Esophagus squamous epithelium (tissue), 5 donors: ENCODE data around the gene RSAD1. TPM values are rescaled to one million over a fixed set of nuclear protein-coding genes. Genes with fewer than 3 reads are reported as not detected.

Experiments
- DNase-seq: peaks from one replicate; lab custom pipeline; 2025; lab: John Stamatoyannopoulos, UW
- H3K27ac ChIP-seq, 4 donors: fragments of 200-600 bp; sonication (generic); one replicate each; pipeline ENCODE4 v1.5.1; 2016 to 2019; ENCODE audit warnings: mild to moderate bottlenecking in 1 of 4
- H3K27me3 ChIP-seq, 4 donors: fragments of 200-600 bp; sonication (generic); 1 replicate in 3 of 4; 2 replicates in 1 of 4; pipeline versions ENCODE4 v1.5.1 to v1.6.0; 2017 to 2021; ENCODE audit warnings: antibody characterized with exemption in 1 of 4
- H3K36me3 ChIP-seq, 3 donors: fragments of 200-600 bp; sonication (generic); one replicate each; pipeline ENCODE4 v1.5.1; 2016 to 2019
- H3K4me1 ChIP-seq, 3 donors: fragments of 200-600 bp; sonication (generic); one replicate each; pipeline ENCODE4 v1.5.1; 2017 to 2019
- H3K4me3 ChIP-seq, 4 donors: fragments of 200-600 bp; sonication (generic); 1 replicate in 3 of 4; 2 replicates in 1 of 4; pipeline ENCODE4 v1.5.1; 2016 to 2019; ENCODE audit warnings: mild to moderate bottlenecking in 2 of 4, moderate library complexity in 1 of 4
- H3K9me3 ChIP-seq, 3 donors: fragments of 200-600 bp; sonication (generic); one replicate each; pipeline ENCODE4 v1.5.1; 2016 to 2019
- CTCF ChIP-seq, 6 experiments: fragments of 450-650 bp in 4 of 6; fragments of 200-600 bp in 2 of 6; sonication (generic) in 2 of 6; IDR thresholded peaks; one replicate each; pipeline ENCODE4 v1.5.1; 2016 to 2019; ENCODE audit warnings: antibody characterized with exemption in 6 of 6, mild to moderate bottlenecking in 4 of 6, moderate library complexity in 4 of 6
- POLR2A ChIP-seq, 4 donors: fragments of 450-650 bp; IDR thresholded peaks; one replicate each; pipeline ENCODE4 v1.6.1; 2017; ENCODE audit warnings: antibody characterized with exemption in 4 of 4, mild to moderate bottlenecking in 4 of 4, moderate library complexity in 3 of 4
- WGBS, 2 donors: methylation state at CpG; one replicate each; pipeline ENCODE4 v1.1.5; 2018; 5-methylcytosine and 5-hydroxymethylcytosine counted together
- intact Hi-C: fragments of 100-400 bp; cut with DNase I; formaldehyde crosslinking; loops from one replicate; pipeline ENCODE4 v1.15.0; 2022
- total RNA-seq, 4 donors: library from RNA; depleted of rRNA; stranded (reverse); fragments of >200 nt; gene quantifications; one replicate each; pipeline ENCODE4 v1.1.0, GENCODE V29; 2016
- donor health status: DM: yes; HTN: yes; CAD: no.

Gene RSAD1
- total RNA-seq, 4 donors from 2014 or later: 9.1 to 19.3 (median 14.2) TPM

- intact Hi-C loops: no loop called here
- H3K36me3 ChIP-seq: no peaks in the 10 kb centered on the region
- no peaks in the 10 kb centered on the region for H3K9me3 ChIP-seq
- DNase-seq: no peak
- WGBS, 2 donors: 36 to 58% methylated on average over 7 of the region's 7 CpGs
- H3K27ac ChIP-seq: peak overlapping the region in 1 of 4 donors; percentile 11
- no peaks in the 10 kb centered on the region for H3K27me3 ChIP-seq
- H3K4me1 ChIP-seq: peaks cover 3 to 38% (median 16%) of the 10 kb centered on the region in 3 donors
- TF ChIP-seq CTCF (IDR thresholded peaks at IDR 0.05) (no peak), POLR2A (IDR thresholded peaks at IDR 0.05) (no peak)
- no peak overlapping the region for H3K4me3 ChIP-seq
Measured at GRCh38 chr17:50451943-50452629, 26.6 kb upstream of the RSAD1 start.

DNA sequence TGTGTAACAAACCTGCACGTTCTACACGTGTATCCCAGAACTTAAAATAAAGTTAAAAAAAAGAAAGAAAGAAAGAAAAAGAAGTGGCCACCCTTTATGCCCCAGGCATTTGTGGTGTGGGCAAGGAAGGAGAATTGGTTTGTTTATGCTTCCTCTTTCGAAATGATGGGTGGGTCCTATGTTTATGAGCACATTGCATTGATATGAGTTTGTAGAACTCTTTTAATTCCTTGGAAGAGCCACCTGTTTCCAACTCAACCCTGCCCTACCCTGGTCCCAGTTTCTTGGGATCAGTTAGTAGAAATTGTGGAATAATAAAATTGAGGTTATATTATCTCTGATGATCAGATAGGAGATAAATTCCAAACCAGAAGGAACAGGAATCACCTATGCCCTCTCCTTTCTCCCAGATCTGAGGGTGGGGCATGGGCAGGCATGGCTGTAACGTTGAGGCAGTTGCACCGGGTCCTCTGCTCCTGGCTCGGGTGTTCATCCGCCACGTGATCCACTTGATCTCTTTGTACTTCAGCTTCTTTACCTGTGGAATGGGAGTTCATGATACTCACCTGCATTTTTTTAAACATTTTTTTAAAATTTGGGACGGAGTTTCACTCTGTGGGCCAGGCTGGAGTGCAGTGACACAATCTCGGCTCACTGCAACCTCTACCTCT, 25.9 kb upstream of the RSAD1 start:
- Histone ChIP-seq H3K4me3 (no peak overlapping the region), H3K27ac (peak overlapping the region in 1 of 4 donors; percentile 11), H3K9me3 (no peaks in the 10 kb centered on the region), H3K27me3 (no peaks in the 10 kb centered on the region), H3K4me1 (peaks cover 3 to 39% (median 16%) of the 10 kb centered on the region in 3 donors), H3K36me3 (no peaks in the 10 kb centered on the region)
- no peak for TF ChIP-seq CTCF (IDR thresholded peaks at IDR 0.05)
- no peak for TF ChIP-seq POLR2A (IDR thresholded peaks at IDR 0.05)
- DNase-seq: no peak
- WGBS, 2 donors: 77 to 80% methylated on average over 10 of the region's 10 CpGs
- intact Hi-C loops: no loop called here

GRCh38 chr17:50453901-50454300, 24.8 kb upstream of the RSAD1 start:
- peaks cover 8 to 51% (median 16%) of the 10 kb centered on the region in 3 donors for H3K4me1 ChIP-seq
- no peak overlapping the region for H3K4me3 ChIP-seq
- intact Hi-C loops: no loop called here
- no peak overlapping the region for H3K27ac ChIP-seq
- no peaks in the 10 kb centered on the region for H3K9me3 ChIP-seq
- TF ChIP-seq POLR2A (IDR thresholded peaks at IDR 0.05) (no peak), CTCF (IDR thresholded peaks at IDR 0.05) (no peak)
- no peak for DNase-seq
- H3K27me3 ChIP-seq: no peaks in the 10 kb centered on the region
- H3K36me3 ChIP-seq: no peaks in the 10 kb centered on the region
- WGBS, 2 donors: 90 to 92% methylated on average over 3 of the region's 3 CpGs

DNA sequence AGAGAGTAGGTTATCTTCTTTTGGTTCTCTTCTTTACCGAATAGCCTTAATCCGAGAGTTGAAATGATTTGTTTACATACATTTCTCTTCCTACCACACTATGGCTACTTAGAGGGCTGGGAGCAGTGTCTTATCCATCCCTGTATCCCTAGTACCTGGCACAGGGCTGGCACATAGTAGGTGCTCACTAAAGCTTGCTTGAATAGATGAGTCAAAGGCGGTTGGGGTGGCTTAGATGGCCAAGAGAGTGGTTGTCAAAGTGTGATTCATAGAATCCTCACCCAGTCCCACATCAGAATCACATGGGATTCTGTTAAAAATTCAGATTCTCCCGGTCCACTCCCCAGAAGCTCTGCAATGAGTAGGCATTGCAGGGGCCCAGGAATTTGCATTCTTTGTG, 21.0 kb upstream of the RSAD1 start:
- H3K4me1 ChIP-seq: peaks cover 2 to 35% (median 8%) of the 10 kb centered on the region in 3 donors
- 93 to 100% methylated on average over 3 to 4 of the region's 4 CpGs for WGBS, 2 donors
- no peak overlapping the region for H3K4me3 ChIP-seq
- intact Hi-C loops: no loop called here
- H3K36me3 ChIP-seq: peaks cover 0 to 6% (median 0%) of the 10 kb centered on the region in 3 donors
- no peak for TF ChIP-seq POLR2A (IDR thresholded peaks at IDR 0.05)
- TF ChIP-seq CTCF (IDR thresholded peaks at IDR 0.05): no peak
- no peak overlapping the region for H3K27ac ChIP-seq
- no peaks in the 10 kb centered on the region for H3K9me3 ChIP-seq
- H3K27me3 ChIP-seq: no peaks in the 10 kb centered on the region
- DNase-seq: no peak

GRCh38 chr17:50458270-50458669, 20.4 kb upstream of the RSAD1 start:
- WGBS, 2 donors: 37 to 47% methylated on average over 3 of the region's 3 CpGs
- H3K27ac ChIP-seq: peak overlapping the region in 2 of 4 donors; percentile 28 to 51
- H3K4me3 ChIP-seq: no peak overlapping the region
- intact Hi-C loops: no loop called here
- no peaks in the 10 kb centered on the region for H3K27me3 ChIP-seq
- H3K36me3 ChIP-seq: peaks cover 0 to 13% (median 0%) of the 10 kb centered on the region in 3 donors
- no peak for TF ChIP-seq CTCF (IDR thresholded peaks at IDR 0.05)
- no peak for TF ChIP-seq POLR2A (IDR thresholded peaks at IDR 0.05)
- DNase-seq: no peak
- H3K4me1 ChIP-seq: peaks cover 0 to 30% (median 8%) of the 10 kb centered on the region in 3 donors
- H3K9me3 ChIP-seq: no peaks in the 10 kb centered on the region
